K562 (cell line): ENCODE measurements around the gene SLC25A42. TPM values are rescaled to one million over a fixed set of nuclear protein-coding genes. Genes with fewer than 3 reads are reported as not detected.

Experiments used
- C11orf30 ChIP-seq: fragments of 450-650 bp; IDR thresholded peaks from 2 replicates; pipeline ENCODE4 v1.6.1; 2016; ENCODE audit warnings: low read depth, mild to moderate bottlenecking
- CBFA2T3 ChIP-seq: fragments of 450-650 bp; IDR thresholded peaks from 2 replicates; pipeline ENCODE4 v1.6.1; 2017
- CC2D1A ChIP-seq: fragments of 450-650 bp; IDR thresholded peaks from 2 replicates; pipeline ENCODE4 v1.6.1; 2017; ENCODE audit warnings: mild to moderate bottlenecking
- CTBP1 ChIP-seq: fragments of 450-650 bp; IDR thresholded peaks from 2 replicates; pipeline ENCODE4 v1.6.1; 2016; ENCODE audit warnings: borderline replicate concordance
- FOXA1 ChIP-seq: fragments of 450-650 bp; IDR thresholded peaks from 2 replicates; pipeline ENCODE4 v1.6.1; 2016; ENCODE audit warnings: mild to moderate bottlenecking, borderline replicate concordance
- HDAC8 ChIP-seq: fragments of 450-650 bp; IDR thresholded peaks from 2 replicates; pipeline ENCODE4 v1.6.1; 2016; ENCODE audit warnings: mild to moderate bottlenecking, missing genetic modification characterization, moderate library complexity, missing compliant biosample characterization
- HNRNPL ChIP-seq: fragments of 200-400 bp; formaldehyde crosslinking; IDR thresholded peaks from 2 replicates; pipeline ENCODE4 v1.6.1; 2017; ENCODE audit warnings: low read depth, mild to moderate bottlenecking, low read length
- MAZ ChIP-seq, 2 experiments: fragments of 450-650 bp in 1 of 2; sonication (generic) in 1 of 2; formaldehyde crosslinking; IDR thresholded peaks in 1 of 2; conservative IDR thresholded peaks in 1 of 2; 2 replicates each; pipeline versions ENCODE4 v1.4.0 to v1.5.0; 2020; ENCODE audit warnings: mild to moderate bottlenecking in 1 of 2, missing genetic modification reagents in 1 of 2
- MEF2A ChIP-seq: IDR thresholded peaks from 2 replicates; pipeline ENCODE4 v1.6.1; 2011; ENCODE audit warnings: low read depth, mild to moderate bottlenecking, low read length, moderate library complexity; ENCODE audit not compliant: control insufficient read depth
- POLR2B ChIP-seq: fragments of 450-650 bp; IDR thresholded peaks from 2 replicates; pipeline ENCODE4 v1.6.1; 2018; ENCODE audit warnings: low read depth; ENCODE audit not compliant: partially characterized antibody
- RUNX1 ChIP-seq: sonication (generic); IDR thresholded peaks from 2 replicates; pipeline ENCODE4 v1.6.1; 2016; ENCODE audit warnings: antibody characterized with exemption, low read depth
- SETDB1 ChIP-seq: IDR thresholded peaks from one replicate; pipeline ENCODE4 v1.6.1; 2012; ENCODE audit warnings: low read length, control low read depth, inconsistent platforms
- SMARCC2 ChIP-seq: fragments of 450-650 bp; IDR thresholded peaks from 2 replicates; pipeline ENCODE4 v1.6.1; 2017; ENCODE audit warnings: antibody characterized with exemption, moderate library complexity, mild to moderate bottlenecking, low read depth
- SMC3 ChIP-seq: conservative IDR thresholded peaks from 2 replicates; pipeline ENCODE4 v1.6.1; 2011; ENCODE audit warnings: low read depth, low read length, improper control_type of control experiment; ENCODE audit not compliant: insufficient read depth
- SNIP1 ChIP-seq: fragments of 450-650 bp; IDR thresholded peaks from 2 replicates; pipeline ENCODE4 v1.7.1; 2017; ENCODE audit warnings: low read depth, mild to moderate bottlenecking
- STAG1 ChIP-seq: sonication (generic); formaldehyde crosslinking; IDR thresholded peaks from 2 replicates; pipeline ENCODE4 v1.5.0; 2020; ENCODE audit warnings: missing genetic modification reagents, borderline replicate concordance
- TBL1XR1 ChIP-seq, 2 experiments: IDR thresholded peaks; 2 replicates each; pipeline ENCODE4 v1.6.1; 2012; ENCODE audit warnings: improper control_type of control experiment in 2 of 2, low read length in 2 of 2, mild to moderate bottlenecking in 1 of 2
- TRIM24 ChIP-seq, 2 experiments: fragments of 450-650 bp; IDR thresholded peaks; 2 replicates each; pipeline ENCODE4 v1.6.1; 2016
- ZNF121 ChIP-seq: sonication (generic); formaldehyde crosslinking; conservative IDR thresholded peaks from 2 replicates; pipeline ENCODE4 v1.8.0; 2022; ENCODE audit warnings: missing genetic modification reagents
- ZNF133 ChIP-seq: fragments of 250-450 bp; sonication (Bioruptor Pico); IDR thresholded peaks from 2 replicates; pipeline ENCODE4 v1.4.0; 2020; ENCODE audit warnings: mild to moderate bottlenecking
- ZNF239 ChIP-seq: fragments of 250-450 bp; sonication (Bioruptor Pico); IDR thresholded peaks from 2 replicates; pipeline ENCODE4 v1.4.0; 2020; ENCODE audit warnings: mild to moderate bottlenecking
- ZNF311 ChIP-seq: fragments of 250-450 bp; sonication (Bioruptor Pico); IDR thresholded peaks from 2 replicates; pipeline ENCODE4 v1.4.0; 2020; ENCODE audit warnings: mild to moderate bottlenecking, moderate library complexity
- ZNF507 ChIP-seq: conservative IDR thresholded peaks from 2 replicates; pipeline ENCODE4 v1.6.1; 2017; ENCODE audit warnings: missing genetic modification characterization, missing compliant biosample characterization
- ZNF589 ChIP-seq: fragments of 200-800 bp; sonication (Bioruptor generic); IDR thresholded peaks from 2 replicates; pipeline ENCODE4 v1.6.1; 2016; ENCODE audit warnings: low read depth, missing genetic modification characterization, missing compliant biosample characterization
- ZNF79 ChIP-seq: fragments of 250-450 bp; sonication (Bioruptor Pico); IDR thresholded peaks from 2 replicates; pipeline ENCODE4 v1.4.0; 2020; ENCODE audit warnings: low read depth, mild to moderate bottlenecking, moderate library complexity
- polyA plus RNA-seq, 8 experiments: library from polyadenylated mRNA; depleted of rRNA in 4 of 8; stranded (reverse) in 5 of 8; unstranded in 3 of 8; fragments of >200 nt; fragmentation: Nextera tagmentation in 2 of 8; fragmentation: Illumina TruSeq in 1 of 8; extraction: Ambion mirVana in 2 of 8; extraction: Trizol in 1 of 8; gene quantifications; 2 replicates each; pipeline versions ENCODE4 v1.2.1 to v1.2.3, GENCODE V29; 2011 to 2014; ENCODE audit warnings: inconsistent platforms in 1 of 8, missing spikeins in 1 of 8
- total RNA-seq, 7 experiments: library from RNA; depleted of rRNA in 6 of 7; stranded (reverse); fragments of >200 nt in 6 of 7; fragmentation: Illumina TruSeq in 2 of 7; extraction: Trizol in 2 of 7; gene quantifications; 2 replicates each; pipeline versions ENCODE4 v1.2.1 to v1.2.3, GENCODE V29; 2011 to 2021; ENCODE audit warnings: low replicate concordance in 1 of 7
- TF ChIP-seq, protein P1 (sequence below): sonication (generic); formaldehyde crosslinking; IDR thresholded peaks from 2 replicates; pipeline ENCODE4 v1.8.1; 2022; ENCODE audit warnings: missing genetic modification reagents
- TF ChIP-seq, protein P2 (sequence below): fragments of 200-800 bp; sonication (Bioruptor generic); IDR thresholded peaks from 2 replicates; pipeline ENCODE4 v1.6.1; 2017; ENCODE audit warnings: missing genetic modification characterization, missing compliant biosample characterization
- TF ChIP-seq, protein P3 (sequence below): fragments of 250-450 bp; sonication (Bioruptor Pico); IDR thresholded peaks from 2 replicates; pipeline ENCODE4 v1.8.0; 2021; ENCODE audit warnings: borderline replicate concordance, mild to moderate bottlenecking, moderate library complexity; ENCODE audit not compliant: poor library complexity, severe bottlenecking

SLC25A42 gene
- total and polyA plus RNA-seq, 9 of the 15 experiments (the other 6 are each of a cell fraction or from before 2014, with no cell fraction given): 0.59 to 32.2 (median 14.1) TPM

DNA sequence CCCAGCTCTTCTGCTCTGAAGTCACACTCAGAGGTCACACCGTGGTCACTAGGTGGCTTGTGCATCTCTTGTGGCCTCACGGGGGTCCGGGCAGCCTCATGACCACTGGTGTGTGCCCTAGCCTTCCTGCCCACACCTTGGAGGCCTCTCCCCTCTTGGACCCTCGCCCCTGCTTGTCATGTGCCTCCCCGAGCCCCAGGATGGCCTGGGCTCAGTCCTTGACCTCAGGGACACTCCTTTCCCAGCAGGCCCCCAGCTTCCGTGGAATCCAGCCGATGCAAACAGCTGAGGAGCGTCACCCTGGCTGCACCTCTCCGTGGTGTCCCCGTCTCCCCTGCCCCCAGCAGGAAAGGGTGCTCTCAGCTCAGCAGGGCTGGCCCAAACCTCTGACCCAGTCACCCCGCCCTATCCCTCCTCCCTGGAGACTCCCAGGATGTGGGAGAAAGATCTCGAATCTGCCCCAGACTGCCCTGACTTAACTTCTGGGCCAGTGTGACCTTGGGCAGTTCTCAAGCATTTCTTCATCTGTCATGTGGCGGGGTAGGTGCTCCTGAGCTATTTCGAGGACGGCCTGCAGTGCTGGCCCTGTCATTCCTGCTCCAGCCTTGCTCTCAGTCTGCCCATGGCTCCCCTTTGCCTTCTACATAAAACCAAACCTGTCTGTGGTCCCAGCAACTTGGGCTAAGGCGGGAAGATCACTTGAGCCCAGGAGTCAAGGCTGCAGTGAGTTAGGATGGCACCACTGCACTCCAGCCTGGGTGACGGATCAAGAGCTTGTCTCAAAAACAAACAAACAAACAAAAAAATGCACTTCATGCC, 4.6 kb upstream of the SLC25A42 start (continued):
- TF ChIP-seq MEF2A (no peak), ZNF589 (no peak), SETDB1 (no peak), ZNF133 (peak; percentile 37; the same call in 1 of the 2 replicates), ZNF79 (CRISPR knock-in tag) (no peak), CBFA2T3 (peak; percentile 49), HDAC8 (tag) (no peak), STAG1 (CRISPR knock-in tag) (0 out of 2 replicates have a peak, but pooled peaks have one; percentile 24), ZNF311 (CRISPR knock-in tag) (no peak), ZNF507 (tag) (no peak), SMARCC2 (no peak), SMC3 (no peak), TRIM24 (IDR thresholded peaks at IDR 0.05) (no peak), POLR2B (peak; percentile 33), TBL1XR1 (IDR thresholded peaks at IDR 0.05; ENCODE audit: low read length in 2 of 2) (peak in 1 of 2 experiments; percentile 71; a peak in 2 of 4 replicates), HNRNPL (no peak), C11orf30 (no peak), RUNX1 (no peak), ZNF239 (CRISPR knock-in tag) (no peak), ZNF121 (CRISPR knock-in tag) (no peak), FOXA1 (no peak), CC2D1A (no peak), SNIP1 (no peak), CTBP1 (peak; percentile 43; the same call in 1 of the 2 replicates), MAZ (CRISPR knock-in tag; conservative IDR thresholded peaks at IDR 0.05 in 1 of 2, IDR thresholded peaks at IDR 0.05 in 1 of 2) (peak in 1 of 2 experiments; percentile 55; a peak in 1 of 4 replicates)
- TF ChIP-seq, protein P1, sequence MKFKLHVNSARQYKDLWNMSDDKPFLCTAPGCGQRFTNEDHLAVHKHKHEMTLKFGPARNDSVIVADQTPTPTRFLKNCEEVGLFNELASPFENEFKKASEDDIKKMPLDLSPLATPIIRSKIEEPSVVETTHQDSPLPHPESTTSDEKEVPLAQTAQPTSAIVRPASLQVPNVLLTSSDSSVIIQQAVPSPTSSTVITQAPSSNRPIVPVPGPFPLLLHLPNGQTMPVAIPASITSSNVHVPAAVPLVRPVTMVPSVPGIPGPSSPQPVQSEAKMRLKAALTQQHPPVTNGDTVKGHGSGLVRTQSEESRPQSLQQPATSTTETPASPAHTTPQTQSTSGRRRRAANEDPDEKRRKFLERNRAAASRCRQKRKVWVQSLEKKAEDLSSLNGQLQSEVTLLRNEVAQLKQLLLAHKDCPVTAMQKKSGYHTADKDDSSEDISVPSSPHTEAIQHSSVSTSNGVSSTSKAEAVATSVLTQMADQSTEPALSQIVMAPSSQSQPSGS: no peak
- TF ChIP-seq, protein P2, sequence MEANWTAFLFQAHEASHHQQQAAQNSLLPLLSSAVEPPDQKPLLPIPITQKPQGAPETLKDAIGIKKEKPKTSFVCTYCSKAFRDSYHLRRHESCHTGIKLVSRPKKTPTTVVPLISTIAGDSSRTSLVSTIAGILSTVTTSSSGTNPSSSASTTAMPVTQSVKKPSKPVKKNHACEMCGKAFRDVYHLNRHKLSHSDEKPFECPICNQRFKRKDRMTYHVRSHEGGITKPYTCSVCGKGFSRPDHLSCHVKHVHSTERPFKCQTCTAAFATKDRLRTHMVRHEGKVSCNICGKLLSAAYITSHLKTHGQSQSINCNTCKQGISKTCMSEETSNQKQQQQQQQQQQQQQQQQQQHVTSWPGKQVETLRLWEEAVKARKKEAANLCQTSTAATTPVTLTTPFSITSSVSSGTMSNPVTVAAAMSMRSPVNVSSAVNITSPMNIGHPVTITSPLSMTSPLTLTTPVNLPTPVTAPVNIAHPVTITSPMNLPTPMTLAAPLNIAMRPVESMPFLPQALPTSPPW (CRISPR knock-in tag): peak; percentile 68
- TF ChIP-seq, protein P3, sequence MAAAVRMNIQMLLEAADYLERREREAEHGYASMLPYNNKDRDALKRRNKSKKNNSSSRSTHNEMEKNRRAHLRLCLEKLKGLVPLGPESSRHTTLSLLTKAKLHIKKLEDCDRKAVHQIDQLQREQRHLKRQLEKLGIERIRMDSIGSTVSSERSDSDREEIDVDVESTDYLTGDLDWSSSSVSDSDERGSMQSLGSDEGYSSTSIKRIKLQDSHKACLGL (CRISPR knock-in tag): no peak
